ENCODE measurements around the gene GRM8.

The GRM8 gene

DNA sequence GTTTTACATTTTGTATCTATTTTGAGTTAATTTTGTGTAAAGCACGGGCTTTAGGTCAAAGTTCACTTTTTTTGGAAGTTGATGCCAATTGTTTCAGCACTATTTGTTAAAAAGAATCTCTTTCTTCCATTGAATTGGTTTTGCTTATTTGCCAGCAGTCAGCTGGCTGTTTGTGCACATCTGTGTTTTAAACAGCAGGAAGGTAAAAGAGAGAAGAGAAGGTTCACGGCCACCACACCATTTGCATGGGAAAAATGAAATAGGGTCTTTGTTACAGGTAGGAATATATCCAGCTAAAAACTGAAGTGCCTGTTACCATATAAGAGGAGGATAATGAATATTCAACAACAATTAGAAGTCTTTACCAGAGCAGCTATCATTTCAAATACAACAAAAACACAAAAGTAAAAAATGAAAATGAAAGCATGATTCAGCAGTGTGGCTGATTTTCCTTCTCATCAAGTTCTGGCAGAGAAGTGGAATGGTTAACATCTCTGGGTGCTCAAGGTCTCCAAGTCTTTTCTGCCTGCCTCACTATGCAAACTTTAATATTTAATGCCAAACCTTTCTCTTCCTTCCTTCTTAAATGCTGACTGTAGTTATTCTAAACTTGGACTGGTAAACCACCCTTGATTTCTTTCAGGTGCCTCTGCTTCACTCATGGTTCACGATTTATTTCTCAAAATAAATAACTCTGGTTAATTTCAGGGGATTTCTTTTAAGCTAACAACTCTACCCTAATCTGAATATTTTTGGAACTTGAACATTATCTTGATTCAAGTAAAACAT, 841.5 kb downstream of the GRM8 start:
- DNase-seq: no peak

DNA sequence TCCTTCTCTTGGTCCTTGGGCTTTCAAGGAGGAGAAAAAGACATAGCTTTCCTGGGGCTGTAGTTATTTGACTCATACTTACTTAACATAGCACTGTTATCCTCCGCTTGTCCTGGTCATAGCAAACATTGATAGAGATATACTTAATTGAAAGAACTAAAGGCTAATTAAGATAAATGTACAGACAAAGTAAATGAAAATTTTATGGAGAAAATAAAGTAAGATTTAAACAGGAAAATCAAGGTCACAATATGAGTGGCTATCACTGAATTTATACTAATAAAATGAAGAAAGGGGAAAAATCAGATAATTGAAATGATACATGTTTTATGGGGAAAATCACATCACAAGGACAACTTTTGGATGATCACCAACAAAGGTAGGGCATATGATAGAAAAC, 849.7 kb downstream of the GRM8 start:
- no peak for DNase-seq

DNA sequence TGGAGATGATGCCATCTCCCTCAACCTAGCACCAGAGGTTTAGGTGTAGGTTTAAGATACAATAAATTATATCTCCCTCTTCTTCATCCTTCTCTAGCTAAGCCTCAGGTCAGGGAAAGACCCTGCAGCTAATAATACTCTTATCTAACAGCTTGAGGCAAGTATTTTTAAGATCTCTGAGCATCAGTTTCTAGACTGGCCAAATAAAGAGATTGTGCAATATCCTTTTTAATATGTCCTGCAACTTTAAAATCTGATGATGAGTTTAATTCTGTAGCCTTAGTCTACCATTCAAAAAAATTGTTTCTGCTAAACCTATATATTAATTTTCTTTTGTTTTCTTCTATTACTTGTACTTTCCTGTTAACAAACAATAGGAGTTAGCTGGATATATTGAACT, 850.8 kb downstream of the GRM8 start:
- DNase-seq: no peak

DNA sequence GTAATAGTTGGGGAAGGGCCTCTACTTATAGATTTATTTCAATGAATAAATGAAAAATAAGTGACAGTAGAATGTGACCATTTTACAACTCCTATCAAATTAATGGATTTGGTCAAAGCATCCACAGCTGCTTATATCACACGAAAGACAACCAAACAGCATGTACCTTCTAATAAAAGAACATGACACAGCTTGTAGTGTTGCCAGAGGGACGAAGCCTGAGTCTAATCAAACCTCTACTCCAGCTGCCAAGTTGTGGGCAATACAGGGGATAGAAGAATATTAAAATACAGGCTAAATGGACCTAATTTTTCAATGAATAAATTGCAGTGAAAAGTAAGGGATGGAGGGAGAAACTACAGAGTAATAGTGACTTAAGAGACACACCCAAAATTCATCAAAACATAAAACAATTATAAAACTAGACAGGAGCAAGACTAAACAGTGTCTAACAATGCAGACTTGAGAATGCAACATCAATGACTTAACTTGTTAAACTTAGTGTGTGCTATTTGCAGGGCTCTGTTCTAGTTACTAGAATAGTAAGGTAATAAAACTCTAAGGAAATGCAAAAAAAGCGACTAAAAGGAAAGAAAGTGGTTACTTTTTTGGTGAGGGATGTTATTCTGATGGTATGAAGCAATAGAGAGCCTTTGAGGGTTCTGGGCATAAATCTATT, 853.8 kb downstream of the GRM8 start:
- DNase-seq: no peak

DNA sequence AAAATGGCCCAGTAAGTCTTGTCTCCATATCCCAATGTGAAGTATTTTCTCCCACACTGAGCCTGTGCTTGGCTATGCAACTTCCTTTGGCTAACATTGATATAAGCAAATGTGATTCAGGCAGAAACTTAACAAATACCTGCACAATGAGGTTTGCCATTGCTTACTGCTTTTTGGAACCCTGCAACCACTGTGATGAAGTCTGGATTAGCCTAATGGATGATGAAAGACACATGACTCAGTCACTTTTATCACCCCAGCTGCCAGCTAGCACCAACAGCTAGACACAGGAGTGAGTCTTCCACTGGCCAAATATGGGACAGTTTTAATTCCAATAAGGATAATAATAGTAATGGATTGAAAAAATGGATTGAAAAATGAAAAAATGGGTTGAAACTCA, 854.5 kb downstream of the GRM8 start:
- DNase-seq: no peak

DNA sequence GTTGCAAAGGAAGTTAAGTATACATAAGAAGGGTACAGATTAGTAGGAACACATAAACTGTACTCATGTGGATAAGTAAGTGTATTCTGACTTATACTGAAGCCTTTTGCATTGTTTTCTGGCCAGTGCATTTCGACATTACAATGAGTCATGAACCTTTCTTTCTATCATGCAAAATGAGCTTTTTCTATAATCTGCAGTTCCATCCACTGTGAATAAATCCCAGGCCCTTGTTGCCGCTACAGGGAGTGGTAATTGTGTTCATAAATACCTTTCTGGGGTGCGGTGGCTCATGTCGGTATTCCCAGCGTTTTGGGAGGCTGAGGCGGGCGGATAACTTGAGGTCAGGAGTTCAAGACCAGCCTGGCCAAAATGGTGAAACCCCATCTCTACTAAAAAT, 858.3 kb downstream of the GRM8 start:
- no peak for DNase-seq

Data from NCI-H187 (cell line).